Neutrophil (primary cell): Measurements from ENCODE around the gene HPS4.

Source experiments
- H3K27ac ChIP-seq: fragments of 200-600 bp; sonication (generic); 2 replicates; pipeline ENCODE4 v1.5.1; 2016; ENCODE audit warnings: mild to moderate bottlenecking, moderate library complexity
- H3K27me3 ChIP-seq: fragments of 200-600 bp; sonication (generic); 2 replicates; pipeline ENCODE4 v1.6.0; 2016; ENCODE audit warnings: mild to moderate bottlenecking
- H3K36me3 ChIP-seq: fragments of 200-600 bp; sonication (generic); 2 replicates; pipeline ENCODE4 v1.5.1; 2017
- H3K4me1 ChIP-seq, 2 experiments: fragments of 200-600 bp in 1 of 2; sonication (generic) in 1 of 2; 1 replicate in 1 of 2; 2 replicates in 1 of 2; pipeline versions ENCODE4 v1.5.1 to v1.6.1; 2013 to 2016; ENCODE audit warnings: low read depth in 1 of 2, low read length in 1 of 2, mild to moderate bottlenecking in 1 of 2, moderate library complexity in 1 of 2; ENCODE audit not compliant: control insufficient read depth in 1 of 2, insufficient read depth in 1 of 2
- H3K4me3 ChIP-seq, 2 experiments: fragments of 200-600 bp in 1 of 2; sonication (generic) in 1 of 2; 1 replicate in 1 of 2; 2 replicates in 1 of 2; pipeline ENCODE4 v1.5.1; 2013 to 2016; ENCODE audit warnings: low read depth in 1 of 2, low read length in 1 of 2, mild to moderate bottlenecking in 1 of 2, moderate library complexity in 1 of 2
- H3K9me3 ChIP-seq: fragments of 200-600 bp; sonication (generic); 2 replicates; pipeline ENCODE4 v1.5.1; 2016
- TF ChIP-seq, protein P1 (sequence below): fragments of 200-600 bp; sonication (generic); IDR thresholded peaks from 2 replicates; pipeline ENCODE4 v1.5.1; 2016; ENCODE audit warnings: antibody characterized with exemption

The HPS4 gene

GRCh38 chr22:26436903-26437515 is 46.6 kb downstream of the HPS4 start:
- Histone ChIP-seq H3K27ac (no peak overlapping the region), H3K4me1 (peaks cover 25 to 27% of the 10 kb centered on the region in 2 experiments), H3K4me3 (no peak overlapping the region), H3K9me3 (no peaks in the 10 kb centered on the region), H3K27me3 (no peaks in the 10 kb centered on the region), H3K36me3 (peaks cover 11% of the 10 kb centered on the region)
- TF ChIP-seq, protein P1, sequence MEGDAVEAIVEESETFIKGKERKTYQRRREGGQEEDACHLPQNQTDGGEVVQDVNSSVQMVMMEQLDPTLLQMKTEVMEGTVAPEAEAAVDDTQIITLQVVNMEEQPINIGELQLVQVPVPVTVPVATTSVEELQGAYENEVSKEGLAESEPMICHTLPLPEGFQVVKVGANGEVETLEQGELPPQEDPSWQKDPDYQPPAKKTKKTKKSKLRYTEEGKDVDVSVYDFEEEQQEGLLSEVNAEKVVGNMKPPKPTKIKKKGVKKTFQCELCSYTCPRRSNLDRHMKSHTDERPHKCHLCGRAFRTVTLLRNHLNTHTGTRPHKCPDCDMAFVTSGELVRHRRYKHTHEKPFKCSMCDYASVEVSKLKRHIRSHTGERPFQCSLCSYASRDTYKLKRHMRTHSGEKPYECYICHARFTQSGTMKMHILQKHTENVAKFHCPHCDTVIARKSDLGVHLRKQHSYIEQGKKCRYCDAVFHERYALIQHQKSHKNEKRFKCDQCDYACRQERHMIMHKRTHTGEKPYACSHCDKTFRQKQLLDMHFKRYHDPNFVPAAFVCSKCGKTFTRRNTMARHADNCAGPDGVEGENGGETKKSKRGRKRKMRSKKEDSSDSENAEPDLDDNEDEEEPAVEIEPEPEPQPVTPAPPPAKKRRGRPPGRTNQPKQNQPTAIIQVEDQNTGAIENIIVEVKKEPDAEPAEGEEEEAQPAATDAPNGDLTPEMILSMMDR, result no peak

GRCh38 chr22:26435327-26436093 is 48.1 kb downstream of the HPS4 start:
- TF ChIP-seq, protein P1, result no peak
- H3K36me3 ChIP-seq, result peaks cover 11% of the 10 kb centered on the region
- no peaks in the 10 kb centered on the region for H3K27me3 ChIP-seq
- H3K9me3 ChIP-seq, result no peaks in the 10 kb centered on the region
- H3K27ac ChIP-seq, result peak overlapping the region; percentile 67
- H3K4me1 ChIP-seq, result peaks cover 29 to 32% of the 10 kb centered on the region in 2 experiments
- H3K4me3 ChIP-seq, result no peak overlapping the region

GRCh38 chr22:26433805-26434204 is 49.8 kb downstream of the HPS4 start:
- no peak overlapping the region for H3K27ac ChIP-seq
- H3K36me3 ChIP-seq, result peaks cover 11% of the 10 kb centered on the region
- TF ChIP-seq, protein P1, result no peak
- H3K4me1 ChIP-seq, result peaks cover 39 to 41% of the 10 kb centered on the region in 2 experiments
- no peaks in the 10 kb centered on the region for H3K27me3 ChIP-seq
- H3K9me3 ChIP-seq, result no peaks in the 10 kb centered on the region
- H3K4me3 ChIP-seq, result no peak overlapping the region

GRCh38 chr22:26432619-26433311 is 50.8 kb downstream of the HPS4 start:
- no peaks in the 10 kb centered on the region for H3K27me3 ChIP-seq
- H3K36me3 ChIP-seq, result peaks cover 11% of the 10 kb centered on the region
- H3K9me3 ChIP-seq, result no peaks in the 10 kb centered on the region
- H3K27ac ChIP-seq, result peak overlapping the region; percentile 80
- TF ChIP-seq, protein P1, result peak; percentile 19
- peaks cover 44 to 48% of the 10 kb centered on the region in 2 experiments for H3K4me1 ChIP-seq
- no peak overlapping the region for H3K4me3 ChIP-seq

GRCh38 chr22:26431261-26431995 is 52.2 kb downstream of the HPS4 start:
- H3K27me3 ChIP-seq, result no peaks in the 10 kb centered on the region
- peak overlapping the region; percentile 80 for H3K27ac ChIP-seq
- H3K4me1 ChIP-seq, result peaks cover 44 to 48% of the 10 kb centered on the region in 2 experiments
- H3K9me3 ChIP-seq, result no peaks in the 10 kb centered on the region
- peaks cover 11% of the 10 kb centered on the region for H3K36me3 ChIP-seq
- H3K4me3 ChIP-seq, result no peak overlapping the region
- TF ChIP-seq, protein P1, result no peak
